Psoas muscle (tissue), 8 donors: ENCODE data around the gene KAZN. TPM values are rescaled to one million over a fixed set of nuclear protein-coding genes. Genes with fewer than 3 reads are reported as not detected.

ENCODE experiments used
- ATAC-seq, 4 donors: fragments of 200-7000 bp; cut with Tn5 transposase; one replicate each; pipeline ENCODE4 v1.9.1; 2020; ENCODE audit warnings: moderate library complexity in 3 of 4, mild to moderate bottlenecking in 2 of 4
- DNase-seq, 2 donors: peaks; one replicate each; pipeline ENCODE4 v3.0.0-alpha.2; 2020
- H3K27ac ChIP-seq: fragments of 200-600 bp; one replicate; pipeline ENCODE4 v1.8.0; 2022
- H3K27me3 ChIP-seq, 3 donors: fragments of 200-600 bp in 1 of 3; one replicate each; pipeline versions ENCODE4 v1.6.1 to v1.8.0; 2013 to 2022; ENCODE audit warnings: low read length in 2 of 3, mild to moderate bottlenecking in 2 of 3, moderate library complexity in 1 of 3; ENCODE audit not compliant: insufficient read depth in 3 of 3
- H3K36me3 ChIP-seq, 2 donors: fragments of 200-600 bp in 1 of 2; one replicate each; pipeline versions ENCODE4 v1.6.1 to v1.8.0; 2013 to 2022; ENCODE audit warnings: low read depth in 1 of 2, mild to moderate bottlenecking in 1 of 2, moderate library complexity in 1 of 2; ENCODE audit not compliant: insufficient read depth in 1 of 2
- H3K4me1 ChIP-seq: fragments of 200-600 bp; one replicate; pipeline ENCODE4 v1.8.0; 2022
- H3K4me3 ChIP-seq: fragments of 200-600 bp; one replicate; pipeline ENCODE4 v1.8.0; 2022; ENCODE audit warnings: mild to moderate bottlenecking
- H3K9me3 ChIP-seq: fragments of 200-600 bp; one replicate; pipeline ENCODE4 v1.8.0; 2022
- CTCF ChIP-seq: fragments of 200-600 bp; IDR thresholded peaks from one replicate; pipeline ENCODE4 v1.8.0; 2022; ENCODE audit warnings: antibody characterized with exemption
- WGBS, 3 donors: extraction: QIAGEN DNeasy Blood & Tissue Kit; methylation state at CpG; one replicate each; pipeline versions ENCODE4 v1.1.6 to v1.1.7; 2013; 5-methylcytosine and 5-hydroxymethylcytosine counted together
- intact Hi-C, 2 donors: fragments of 100-400 bp; cut with DNase I; formaldehyde crosslinking; loops; one replicate each; pipeline versions ENCODE4 v1.11.0 to v1.14.2; 2022
- polyA plus RNA-seq, 3 donors: library from polyadenylated mRNA; stranded (reverse); fragments of 200-250 nt; gene quantifications; one replicate each; pipeline ENCODE4 v1.2.3, GENCODE V29; 2013
- total RNA-seq, 4 donors: library from RNA; stranded (reverse); fragmentation: NEBNext Ultra II Directional in 2 of 4; extraction: Animal tissue kit (Norgen Biotek cat#: 25700) in 2 of 4; gene quantifications; one replicate each; pipeline versions ENCODE4 v1.2.1 to v1.2.4, GENCODE V29; 2021 to 2023
- donor health status: healthy with polysubstance abuse.
- donor health status: DM: no; HTN: no; CAD: no; lungs with moderate emphysema.
- donor health status: Bipolar disorder and iron deficiency.
- donor health status: healthy.
- donor health status: DM: yes; HTN: yes; CAD: no.
- donor health status: DM: no; HTN: no; CAD: no.
- donor health status: DM: no; HTN: no; CAD: no.
- donor health status: DM: yes; HTN: yes; CAD: no.

Gene KAZN
- total and polyA plus RNA-seq, 7 donors = 0.23 to 2.3 (median 0.97) TPM

DNA sequence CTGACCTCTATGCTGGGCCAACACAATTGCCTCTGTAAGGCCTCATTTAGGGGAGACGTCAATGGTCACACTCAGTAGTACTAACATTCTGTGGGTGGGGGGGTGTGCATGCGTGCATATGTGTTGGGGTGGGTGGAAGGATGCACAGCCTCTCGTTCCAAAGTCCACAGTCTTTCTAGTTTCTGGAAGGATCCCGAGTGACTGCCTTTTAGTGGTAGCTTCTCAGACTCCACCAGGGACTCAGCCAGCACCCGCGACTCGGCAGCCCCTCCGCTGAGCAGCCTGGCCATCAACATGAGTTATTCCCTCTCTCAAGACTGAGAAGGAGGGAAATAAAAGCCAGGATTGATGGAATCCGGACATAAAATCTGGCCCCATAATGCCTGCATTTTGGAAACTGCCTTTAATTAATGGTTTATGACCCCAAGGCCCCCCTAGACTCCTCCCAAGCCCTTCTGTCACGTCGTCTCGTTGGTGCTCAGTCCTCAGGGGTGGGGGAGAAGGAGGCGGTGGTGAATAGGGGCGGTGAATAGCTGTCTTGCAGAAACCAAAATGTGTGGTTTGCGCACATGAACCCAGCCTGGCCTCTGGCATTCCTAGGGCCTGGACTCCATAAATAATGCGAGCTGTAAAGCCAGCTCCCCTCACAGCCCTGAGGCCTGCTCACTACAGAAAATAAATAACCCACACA, 489.9 kb downstream of the KAZN start:
- no peak overlapping the region for H3K4me3 ChIP-seq
- no peaks in the 10 kb centered on the region for H3K9me3 ChIP-seq
- WGBS, 3 donors = 71 to 73% (median 72%) methylated on average over 16 of the region's 16 CpGs
- ATAC-seq (no peak), DNase-seq (no peak)
- no peaks in the 10 kb centered on the region for H3K36me3 ChIP-seq
- TF ChIP-seq CTCF = no peak
- no peak overlapping the region for H3K27ac ChIP-seq
- intact Hi-C loops = no loop called here
- H3K4me1 ChIP-seq = no peaks in the 10 kb centered on the region
- no peaks in the 10 kb centered on the region for H3K27me3 ChIP-seq

GRCh38 chr1:15089258-15089992, 490.9 kb downstream of the KAZN start:
- Histone ChIP-seq H3K9me3 (no peaks in the 10 kb centered on the region), H3K4me3 (no peak overlapping the region), H3K36me3 (no peaks in the 10 kb centered on the region), H3K27me3 (no peaks in the 10 kb centered on the region), H3K27ac (no peak overlapping the region), H3K4me1 (no peaks in the 10 kb centered on the region)
- no peak for TF ChIP-seq CTCF
- no peak for ATAC-seq
- 74 to 78% (median 77%) methylated on average over 4 of the region's 4 CpGs for WGBS, 3 donors
- intact Hi-C loops = no loop called here
- no peak for DNase-seq

- no peaks in the 10 kb centered on the region for H3K9me3 ChIP-seq
- 26 to 32% (median 26%) methylated on average over 13 of the region's 13 CpGs for WGBS, 3 donors
- ATAC-seq (no peak), DNase-seq (no peak)
- no peaks in the 10 kb centered on the region for H3K36me3 ChIP-seq
- no peak overlapping the region for H3K4me3 ChIP-seq
- H3K4me1 ChIP-seq = no peaks in the 10 kb centered on the region
- no peak for TF ChIP-seq CTCF
- H3K27me3 ChIP-seq = no peaks in the 10 kb centered on the region
- intact Hi-C loops = loop anchor here in 1 of 2 donors (1.0 kb wide), 1 partner anchor 19 kb away; no protein-coding TSS in a partner anchor
- no peak overlapping the region for H3K27ac ChIP-seq
Measured at GRCh38 chr1:15090373-15090772, 491.9 kb downstream of the KAZN start.

DNA sequence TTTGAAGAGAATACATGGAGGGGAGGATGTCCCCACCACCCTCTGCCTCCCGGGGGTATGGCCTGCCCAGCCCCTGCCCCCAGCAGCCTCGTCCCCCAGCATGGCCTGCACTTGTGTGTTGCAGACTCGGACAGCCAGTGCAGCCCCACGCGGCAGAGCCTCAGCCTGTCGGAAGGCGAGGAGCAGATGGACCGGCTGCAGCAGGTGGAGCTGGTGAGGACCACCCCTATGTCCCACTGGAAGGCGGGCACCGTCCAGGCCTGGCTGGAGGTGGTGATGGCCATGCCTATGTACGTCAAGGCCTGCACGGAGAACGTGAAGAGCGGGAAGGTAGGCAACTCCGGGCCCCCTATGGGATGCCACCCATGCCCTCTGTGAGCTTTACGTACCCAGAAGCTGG, 495.6 kb downstream of the KAZN start:
- H3K27me3 ChIP-seq = peaks cover 0 to 2% (median 0%) of the 10 kb centered on the region in 3 donors
- intact Hi-C loops = no loop called here
- 85 to 90% (median 89%) methylated on average over 16 of the region's 16 CpGs for WGBS, 3 donors
- ATAC-seq (no peak), DNase-seq (no peak)
- H3K36me3 ChIP-seq = no peaks in the 10 kb centered on the region
- no peaks in the 10 kb centered on the region for H3K9me3 ChIP-seq
- no peak overlapping the region for H3K27ac ChIP-seq
- no peaks in the 10 kb centered on the region for H3K4me1 ChIP-seq
- no peak overlapping the region for H3K4me3 ChIP-seq
- no peak for TF ChIP-seq CTCF
